Measurements from ENCODE around the gene MT3.

The MT3 gene

GRCh38 chr16:56551796-56552738 lies 37.3 kb upstream of the MT3 start:
- TF ChIP-seq, protein P1, sequence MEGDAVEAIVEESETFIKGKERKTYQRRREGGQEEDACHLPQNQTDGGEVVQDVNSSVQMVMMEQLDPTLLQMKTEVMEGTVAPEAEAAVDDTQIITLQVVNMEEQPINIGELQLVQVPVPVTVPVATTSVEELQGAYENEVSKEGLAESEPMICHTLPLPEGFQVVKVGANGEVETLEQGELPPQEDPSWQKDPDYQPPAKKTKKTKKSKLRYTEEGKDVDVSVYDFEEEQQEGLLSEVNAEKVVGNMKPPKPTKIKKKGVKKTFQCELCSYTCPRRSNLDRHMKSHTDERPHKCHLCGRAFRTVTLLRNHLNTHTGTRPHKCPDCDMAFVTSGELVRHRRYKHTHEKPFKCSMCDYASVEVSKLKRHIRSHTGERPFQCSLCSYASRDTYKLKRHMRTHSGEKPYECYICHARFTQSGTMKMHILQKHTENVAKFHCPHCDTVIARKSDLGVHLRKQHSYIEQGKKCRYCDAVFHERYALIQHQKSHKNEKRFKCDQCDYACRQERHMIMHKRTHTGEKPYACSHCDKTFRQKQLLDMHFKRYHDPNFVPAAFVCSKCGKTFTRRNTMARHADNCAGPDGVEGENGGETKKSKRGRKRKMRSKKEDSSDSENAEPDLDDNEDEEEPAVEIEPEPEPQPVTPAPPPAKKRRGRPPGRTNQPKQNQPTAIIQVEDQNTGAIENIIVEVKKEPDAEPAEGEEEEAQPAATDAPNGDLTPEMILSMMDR (IDR thresholded peaks at IDR 0.05): no peak

- TF ChIP-seq, protein P1 (IDR thresholded peaks at IDR 0.05): no peak
Measured at GRCh38 chr16:56554441-56554840, 34.9 kb upstream of the MT3 start.

- TF ChIP-seq, protein P1 (IDR thresholded peaks at IDR 0.05): no peak
Measured at GRCh38 chr16:56558024-56558747, 31.1 kb upstream of the MT3 start.

GRCh38 chr16:56559109-56559508 lies 30.2 kb upstream of the MT3 start:
- TF ChIP-seq, protein P1 (IDR thresholded peaks at IDR 0.05): no peak

DNA sequence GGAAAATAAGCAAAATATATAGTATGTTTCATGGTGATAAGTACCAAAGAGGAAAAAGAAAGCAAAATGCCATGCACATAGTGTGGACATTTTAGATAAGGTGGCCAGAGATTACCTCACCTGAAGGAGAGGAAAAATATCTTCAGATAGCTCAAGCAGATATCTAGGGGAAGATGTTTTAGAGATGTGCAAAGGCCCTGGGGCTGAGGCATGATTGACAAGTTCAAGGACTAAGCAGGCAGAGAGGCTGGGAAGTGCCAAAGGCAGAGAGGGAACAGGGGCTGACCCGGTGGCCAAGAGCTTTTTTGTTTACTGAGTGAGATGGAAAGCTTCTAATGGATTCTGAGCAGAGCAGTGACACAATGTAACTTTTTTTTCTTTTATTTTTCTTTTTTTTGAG lies 28.9 kb upstream of the MT3 start:
- TF ChIP-seq, protein P1 (IDR thresholded peaks at IDR 0.05): no peak

DNA sequence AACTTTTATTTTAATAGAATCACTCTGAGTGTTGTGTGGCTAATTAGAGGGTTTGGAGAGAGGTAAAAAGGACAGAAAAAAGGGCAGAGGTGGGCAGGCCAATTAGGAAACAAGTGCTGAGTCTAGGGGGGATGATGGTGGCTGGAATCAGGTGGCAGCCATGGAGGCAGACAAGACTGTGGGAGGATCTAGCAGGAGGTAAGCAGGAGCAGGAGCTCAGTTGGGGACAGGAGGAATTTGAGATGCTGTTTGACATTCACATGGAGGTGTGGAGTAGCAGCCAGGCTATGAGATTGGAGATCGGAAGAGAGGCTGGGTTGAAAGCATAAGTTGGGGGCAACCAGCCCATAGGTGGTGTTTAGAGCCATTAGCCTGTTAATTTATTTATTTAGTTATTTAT lies 28.2 kb upstream of the MT3 start:
- TF ChIP-seq, protein P1 (IDR thresholded peaks at IDR 0.05): no peak

DNA sequence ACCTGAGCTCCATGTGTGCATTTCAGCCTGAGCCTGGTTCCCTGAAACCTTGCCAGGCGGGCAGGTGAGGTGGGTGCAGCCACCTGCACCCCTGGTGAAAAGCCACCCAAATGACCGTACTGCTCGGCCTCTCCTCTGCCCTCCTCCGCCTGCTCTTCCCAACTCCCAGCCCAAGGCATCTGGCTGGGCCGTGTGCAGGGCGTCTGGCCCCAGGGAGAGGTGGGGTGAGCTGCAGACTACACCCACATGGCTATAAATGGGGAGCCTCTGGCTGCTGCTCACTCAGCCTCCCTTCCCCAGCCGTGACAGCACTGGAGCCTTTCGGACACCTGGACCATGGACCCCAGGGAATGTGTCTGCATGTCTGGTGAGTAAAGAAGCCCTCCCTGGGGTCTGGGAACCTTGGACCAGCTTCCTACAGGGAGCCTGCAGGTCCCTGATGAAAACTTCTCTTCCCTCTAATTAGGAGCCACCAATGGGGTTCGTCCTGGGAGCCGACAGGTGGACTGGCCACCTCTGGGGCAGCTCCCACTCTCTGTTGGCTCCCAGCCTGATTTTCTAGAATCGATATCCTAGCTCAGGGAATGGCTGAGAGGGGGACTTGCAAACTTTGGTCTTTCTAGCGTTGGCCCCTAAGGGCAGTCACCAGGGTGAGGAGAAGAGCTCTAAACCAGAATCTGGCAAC lies 24.4 kb upstream of the MT3 start, which contains the start of gene MT4:
Gene MT4, plus strand, starts transcription at position 281 of the 685 bp plus-strand sequence. Its CDS starts 56 bp downstream, at position 337.
- TF ChIP-seq, protein P1 (IDR thresholded peaks at IDR 0.05): no peak
